ENCODE results near the gene MACROD1. TPM values are rescaled to one million over a fixed set of nuclear protein-coding genes. Genes with fewer than 3 reads are reported as not detected.

MACROD1 gene
- total and polyA plus RNA-seq, 2 of the 13 experiments (the other 11 are each of a cell fraction or from before 2014, with no cell fraction given) = 23.1 to 34.5 TPM

- TF ChIP-seq RAD51 (IDR thresholded peaks at IDR 0.05; ENCODE audit: borderline replicate concordance) (no peak), NFYC (CRISPR knock-in tag; IDR thresholded peaks at IDR 0.05) (peak; percentile 97), MIXL1 (CRISPR knock-in tag; IDR thresholded peaks at IDR 0.05) (no peak), CHD2 (IDR thresholded peaks at IDR 0.05; ENCODE audit: low read depth, low read length) (peak; percentile 67; the same call in 1 of the 2 replicates), FOXK1 (CRISPR knock-in tag; IDR thresholded peaks at IDR 0.05; ENCODE audit: borderline replicate concordance, low read depth) (peak; percentile 30; the same call in 1 of the 2 replicates), KLF13 (CRISPR knock-in tag; IDR thresholded peaks at IDR 0.05) (no peak), RARA (CRISPR knock-in tag; IDR thresholded peaks at IDR 0.05) (peak; percentile 18), TEAD3 (CRISPR knock-in tag; optimal IDR thresholded peaks at IDR 0.05; ENCODE audit: borderline replicate concordance) (peak; percentile 89), ZNF747 (CRISPR knock-in tag; IDR thresholded peaks at IDR 0.05; ENCODE audit: borderline replicate concordance) (no peak), ELF3 (CRISPR knock-in tag; IDR thresholded peaks at IDR 0.05) (peak; percentile 45; the same call in 1 of the 2 replicates), ZMYM2 (CRISPR knock-in tag; IDR thresholded peaks at IDR 0.05) (no peak), MXI1 (IDR thresholded peaks at IDR 0.05; ENCODE audit: borderline replicate concordance, low read depth, low read length) (peak; percentile 46; the same call in 1 of the 3 replicates), FIP1L1 (IDR thresholded peaks at IDR 0.05; ENCODE audit: borderline replicate concordance, insufficient read depth, low read depth, low read length) (no peak), NKX3-1 (CRISPR knock-in tag; IDR thresholded peaks at IDR 0.05) (0 out of 2 replicates have a peak, but pooled peaks have one; percentile 43), KMT2A (CRISPR knock-in tag; IDR thresholded peaks at IDR 0.05) (peak; percentile 42; the same call in 1 of the 2 replicates), ZFP90 (CRISPR knock-in tag; IDR thresholded peaks at IDR 0.05; ENCODE audit: borderline replicate concordance) (no peak), ZNF232 (CRISPR knock-in tag; IDR thresholded peaks at IDR 0.05; ENCODE audit: borderline replicate concordance) (0 out of 2 replicates have a peak, but pooled peaks have one; percentile 73), ZNF850 (CRISPR knock-in tag; conservative IDR thresholded peaks at IDR 0.05) (no peak), PBX3 (CRISPR knock-in tag; IDR thresholded peaks at IDR 0.05; ENCODE audit: borderline replicate concordance) (peak; percentile 94), ZBTB21 (CRISPR knock-in tag; IDR thresholded peaks at IDR 0.05) (0 out of 2 replicates have a peak, but pooled peaks have one; percentile 17), ASH2L (IDR thresholded peaks at IDR 0.05; ENCODE audit: insufficient read length, low read depth, low read length) (peak; percentile 51)
- TF ChIP-seq, protein P1, sequence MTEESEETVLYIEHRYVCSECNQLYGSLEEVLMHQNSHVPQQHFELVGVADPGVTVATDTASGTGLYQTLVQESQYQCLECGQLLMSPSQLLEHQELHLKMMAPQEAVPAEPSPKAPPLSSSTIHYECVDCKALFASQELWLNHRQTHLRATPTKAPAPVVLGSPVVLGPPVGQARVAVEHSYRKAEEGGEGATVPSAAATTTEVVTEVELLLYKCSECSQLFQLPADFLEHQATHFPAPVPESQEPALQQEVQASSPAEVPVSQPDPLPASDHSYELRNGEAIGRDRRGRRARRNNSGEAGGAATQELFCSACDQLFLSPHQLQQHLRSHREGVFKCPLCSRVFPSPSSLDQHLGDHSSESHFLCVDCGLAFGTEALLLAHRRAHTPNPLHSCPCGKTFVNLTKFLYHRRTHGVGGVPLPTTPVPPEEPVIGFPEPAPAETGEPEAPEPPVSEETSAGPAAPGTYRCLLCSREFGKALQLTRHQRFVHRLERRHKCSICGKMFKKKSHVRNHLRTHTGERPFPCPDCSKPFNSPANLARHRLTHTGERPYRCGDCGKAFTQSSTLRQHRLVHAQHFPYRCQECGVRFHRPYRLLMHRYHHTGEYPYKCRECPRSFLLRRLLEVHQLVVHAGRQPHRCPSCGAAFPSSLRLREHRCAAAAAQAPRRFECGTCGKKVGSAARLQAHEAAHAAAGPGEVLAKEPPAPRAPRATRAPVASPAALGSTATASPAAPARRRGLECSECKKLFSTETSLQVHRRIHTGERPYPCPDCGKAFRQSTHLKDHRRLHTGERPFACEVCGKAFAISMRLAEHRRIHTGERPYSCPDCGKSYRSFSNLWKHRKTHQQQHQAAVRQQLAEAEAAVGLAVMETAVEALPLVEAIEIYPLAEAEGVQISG (CRISPR knock-in tag; IDR thresholded peaks at IDR 0.05) = peak; percentile 49; the same call in 1 of the 2 replicates
- TF ChIP-seq, protein P2, sequence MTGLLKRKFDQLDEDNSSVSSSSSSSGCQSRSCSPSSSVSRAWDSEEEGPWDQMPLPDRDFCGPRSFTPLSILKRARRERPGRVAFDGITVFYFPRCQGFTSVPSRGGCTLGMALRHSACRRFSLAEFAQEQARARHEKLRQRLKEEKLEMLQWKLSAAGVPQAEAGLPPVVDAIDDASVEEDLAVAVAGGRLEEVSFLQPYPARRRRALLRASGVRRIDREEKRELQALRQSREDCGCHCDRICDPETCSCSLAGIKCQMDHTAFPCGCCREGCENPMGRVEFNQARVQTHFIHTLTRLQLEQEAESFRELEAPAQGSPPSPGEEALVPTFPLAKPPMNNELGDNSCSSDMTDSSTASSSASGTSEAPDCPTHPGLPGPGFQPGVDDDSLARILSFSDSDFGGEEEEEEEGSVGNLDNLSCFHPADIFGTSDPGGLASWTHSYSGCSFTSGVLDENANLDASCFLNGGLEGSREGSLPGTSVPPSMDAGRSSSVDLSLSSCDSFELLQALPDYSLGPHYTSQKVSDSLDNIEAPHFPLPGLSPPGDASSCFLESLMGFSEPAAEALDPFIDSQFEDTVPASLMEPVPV (CRISPR knock-in tag; IDR thresholded peaks at IDR 0.05) = no peak
These were observed 20.0 kb upstream of the MACROD1 start, which contains the start of gene STIP1 (continued) for GRCh38 chr11:64185693-64186491.

All from HepG2 (cell line).